Non-pigmented ciliary epithelial cell (primary cell): ENCODE results near the gene SDCBP2.

Experiments
- DNase-seq: peaks from one replicate; pipeline ENCODE4 v3.0.0-alpha.2; 2010; ENCODE audit warnings: low read depth

Gene SDCBP2

DNA sequence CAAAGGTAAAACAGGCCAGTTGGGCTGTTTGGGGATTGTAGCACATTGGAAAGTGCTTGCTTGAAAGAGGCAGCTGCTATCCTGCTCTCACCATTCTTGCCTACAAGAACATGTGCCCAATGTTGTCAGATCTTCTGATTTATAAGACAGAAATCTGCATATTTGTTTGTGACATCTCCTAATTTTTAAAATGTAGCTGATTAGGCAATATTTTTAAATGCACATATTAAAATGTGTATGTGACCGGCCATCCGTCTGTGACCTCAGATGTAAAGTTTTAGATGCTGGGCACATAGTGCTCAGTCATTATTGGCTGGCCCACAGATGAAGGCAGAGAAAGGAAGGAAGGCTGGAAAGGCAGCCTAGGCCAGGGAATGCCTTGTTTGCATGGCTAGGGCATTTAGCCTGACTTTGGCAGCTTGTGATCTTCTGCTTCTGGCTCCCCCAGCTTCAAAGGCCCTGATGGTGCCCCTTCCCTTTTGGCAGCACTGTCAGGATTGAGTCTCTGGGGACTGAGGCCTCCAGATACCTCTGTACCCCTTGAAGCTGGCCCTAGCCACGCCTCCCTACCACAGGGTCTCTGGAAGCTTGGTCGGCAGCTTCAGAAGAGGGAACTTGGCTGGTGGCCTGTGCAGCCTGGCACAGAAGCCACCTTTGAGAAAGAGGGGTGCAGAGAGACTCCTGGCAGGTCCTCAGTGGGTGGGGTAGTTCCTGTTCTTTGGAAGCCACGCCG is 56.4 kb downstream of the SDCBP2 start:
- DNase-seq, result no peak

- DNase-seq, result no peak
Observed at GRCh38 chr20:1269850-1270249, 59.1 kb downstream of the SDCBP2 start.

GRCh38 chr20:1269235-1269634 is 59.7 kb downstream of the SDCBP2 start:
- no peak for DNase-seq

GRCh38 chr20:1267809-1268374 is 61.0 kb downstream of the SDCBP2 start:
- DNase-seq, result no peak

DNA sequence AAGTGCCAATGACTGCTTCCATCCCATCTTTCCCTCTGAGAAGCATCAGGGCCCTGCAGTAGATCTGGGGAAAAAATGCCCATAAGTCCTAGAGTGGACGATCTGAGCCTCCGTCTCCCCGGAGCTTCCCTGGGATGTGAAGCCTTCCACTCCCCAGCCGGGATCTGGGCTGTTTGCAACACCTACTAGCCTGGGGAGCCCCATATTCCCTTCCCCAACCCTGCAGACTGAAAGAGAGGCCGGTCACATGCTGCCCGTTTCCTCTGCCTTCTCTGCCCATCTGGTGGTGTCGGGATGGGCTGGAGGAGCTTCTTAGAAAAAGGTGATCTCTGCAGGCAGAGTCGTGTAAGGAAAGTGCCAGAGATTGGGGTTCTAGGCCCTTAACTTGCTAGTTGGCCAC is 61.8 kb downstream of the SDCBP2 start:
- no peak for DNase-seq

GRCh38 chr20:1266167-1266973 is 62.6 kb downstream of the SDCBP2 start, which contains the start of gene SNPH:
Gene SNPH, plus strand, starts transcription at chr20:1266294. Its CDS starts 29,946 bp downstream, at chr20:1296240.
- DNase-seq, result no peak

DNA sequence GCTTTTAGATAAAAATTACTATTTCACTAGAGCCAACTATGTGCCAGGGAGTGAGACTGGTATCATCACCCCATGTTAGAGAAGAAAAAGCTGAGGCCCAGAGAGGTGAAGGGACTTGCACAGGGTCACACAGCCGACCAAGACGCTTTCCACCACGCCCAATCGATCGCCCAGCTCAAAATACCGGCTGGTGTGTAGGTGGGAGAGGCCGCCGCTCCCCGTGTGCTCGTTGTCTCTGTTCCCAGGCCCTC is 63.1 kb downstream of the SDCBP2 start:
- DNase-seq, result no peak

- no peak for DNase-seq
Observed at GRCh38 chr20:1265226-1265915, 63.6 kb downstream of the SDCBP2 start.

DNA sequence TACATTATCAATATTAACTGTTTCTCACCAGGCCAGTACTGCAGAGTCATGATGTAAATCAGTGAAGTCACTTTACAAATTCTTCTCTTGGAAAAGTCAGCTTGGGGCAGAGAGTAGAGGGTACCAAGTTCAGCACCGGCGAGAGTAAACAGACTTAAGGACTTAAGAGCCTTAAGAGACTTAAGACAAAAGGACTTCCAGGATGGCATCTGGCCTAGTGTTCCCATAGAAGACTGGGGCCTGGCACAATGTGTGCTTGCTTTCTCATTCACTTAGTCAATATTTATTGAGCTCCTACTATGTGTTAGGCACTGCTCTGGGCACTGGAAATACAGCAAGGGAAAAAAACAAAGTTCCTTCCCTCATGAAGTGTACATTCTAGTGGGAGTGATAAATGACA is 64.2 kb downstream of the SDCBP2 start:
- no peak for DNase-seq

- no peak for DNase-seq
Observed at GRCh38 chr20:1263853-1264252, 65.1 kb downstream of the SDCBP2 start.
